PC-3 (cell line): Measurements from ENCODE around the gene PDXK. TPM values are rescaled to one million over a fixed set of nuclear protein-coding genes. Genes with fewer than 3 reads are reported as not detected.

Source experiments
- ATAC-seq: fragments of 200-7000 bp; cut with Tn5 transposase; 2 replicates; pipeline ENCODE4 v1.9.1; 2020; ENCODE audit warnings: mild to moderate bottlenecking, moderate library complexity
- BruUV-seq: library from RNA; stranded (reverse); fragments of 400-500 nt; replicated peaks from 2 replicates; lab custom pipeline; 2021; lab: Mats Ljungman, UMichigan
- CTCF ChIA-PET: fragments of 300-600 bp; sonication (Branson Sonifier 250); formaldehyde crosslinking; loops from one replicate; lab custom pipeline; 2022; ENCODE audit warnings: antibody characterized with exemption; lab: Charles Lee
- POLR2A ChIA-PET: fragments of 300-600 bp; sonication (Branson Sonifier 250); formaldehyde crosslinking; loops from one replicate; lab custom pipeline; 2022; ENCODE audit warnings: antibody characterized with exemption; ENCODE audit not compliant: unreplicated experiment; lab: Charles Lee
- DNase-seq: peaks from one replicate; pipeline ENCODE4 v3.0.0-alpha.2; 2015
- H2AFZ ChIP-seq: fragments of 300-600 bp; sonication (generic); 2 replicates; pipeline ENCODE4 v1.6.0; 2016; ENCODE audit warnings: antibody characterized with exemption, low read length
- H3F3A ChIP-seq: fragments of 300-600 bp; sonication (generic); one replicate; pipeline ENCODE4 v1.6.0; 2017; ENCODE audit warnings: antibody characterized with exemption, low read length, control low read depth, mild to moderate bottlenecking; ENCODE audit not compliant: unreplicated experiment
- H3K27ac ChIP-seq: fragments of 300-600 bp; sonication (generic); 2 replicates; pipeline ENCODE4 v1.5.1; 2016; ENCODE audit warnings: mild to moderate bottlenecking, low read length
- H3K27me3 ChIP-seq: fragments of 300-600 bp; sonication (generic); 2 replicates; pipeline ENCODE4 v1.6.1; 2016; ENCODE audit warnings: low read length, mixed read lengths
- H3K36me3 ChIP-seq: fragments of 300-600 bp; sonication (generic); 2 replicates; pipeline ENCODE4 v1.6.1; 2016; ENCODE audit warnings: low read depth, mixed run types, low read length, mixed read lengths
- H3K4me1 ChIP-seq: fragments of 300-600 bp; sonication (generic); 2 replicates; pipeline ENCODE4 v1.5.1; 2016; ENCODE audit warnings: low read length; ENCODE audit not compliant: insufficient read depth
- H3K4me2 ChIP-seq: fragments of 300-600 bp; sonication (generic); 2 replicates; pipeline ENCODE4 v1.6.0; 2016; ENCODE audit warnings: low read length
- H3K4me3 ChIP-seq: fragments of 300-600 bp; sonication (generic); 2 replicates; pipeline ENCODE4 v1.5.1; 2016; ENCODE audit warnings: mild to moderate bottlenecking, low read length, mixed read lengths
- H3K79me2 ChIP-seq: fragments of 300-600 bp; sonication (generic); 2 replicates; pipeline ENCODE4 v1.6.1; 2017; ENCODE audit warnings: low read length, mixed read lengths
- H3K9ac ChIP-seq: fragments of 300-600 bp; sonication (generic); 2 replicates; pipeline ENCODE4 v1.6.0; 2016; ENCODE audit warnings: mild to moderate bottlenecking, low read length
- H3K9me2 ChIP-seq: fragments of 300-600 bp; sonication (generic); replicated peaks from 2 replicates; pipeline ENCODE4 v1.6.1; 2016; ENCODE audit warnings: mixed run types, low read length, mixed read lengths
- H3K9me3 ChIP-seq: fragments of 300-600 bp; sonication (generic); 2 replicates; pipeline ENCODE4 v1.6.1; 2016; ENCODE audit warnings: low read length, mixed read lengths
- H4K20me1 ChIP-seq: fragments of 300-600 bp; sonication (generic); 2 replicates; pipeline ENCODE4 v1.6.1; 2016; ENCODE audit warnings: low read length, mixed read lengths
- CTCF ChIP-seq: fragments of 300-600 bp; sonication (generic); conservative IDR thresholded peaks from 2 replicates; pipeline ENCODE4 v1.5.1; 2017; ENCODE audit warnings: antibody characterized with exemption, low read depth, mild to moderate bottlenecking, low read length
- EZH2 ChIP-seq: fragments of 300-600 bp; sonication (generic); IDR thresholded peaks from one replicate; pipeline ENCODE4 v1.6.1; 2017; ENCODE audit warnings: antibody characterized with exemption, mild to moderate bottlenecking, low read length; ENCODE audit not compliant: unreplicated experiment
- EZH2phosphoT487 ChIP-seq: fragments of 300-600 bp; sonication (generic); IDR thresholded peaks from 2 replicates; pipeline ENCODE4 v1.6.1; 2018; ENCODE audit warnings: mild to moderate bottlenecking, antibody characterized with exemption, low read length, borderline replicate concordance
- intact Hi-C: fragments of 100-400 bp; cut with micrococcal nuclease; formaldehyde crosslinking; loops from 2 replicates; pipeline ENCODE4 v1.9.0; 2023
- total RNA-seq: library from RNA; depleted of rRNA; stranded (reverse); fragments of >200 nt; gene quantifications from 2 replicates; pipeline ENCODE4 v1.2.3, GENCODE V29; 2014

PDXK gene
- total RNA-seq, 1 experiment from 2014 or later: 464 TPM

- no peak for TF ChIP-seq CTCF
- TF ChIP-seq EZH2phosphoT487: no peak
- no peak for TF ChIP-seq EZH2
- Histone ChIP-seq H3K4me3 (no peak overlapping the region), H3K79me2 (no peaks in the 10 kb centered on the region), H3K9ac (no peak overlapping the region), H3K4me2 (no peak overlapping the region), H3K36me3 (no peaks in the 10 kb centered on the region), H2AFZ (no peak overlapping the region), H3K9me3 (no peaks in the 10 kb centered on the region), H4K20me1 (no peaks in the 10 kb centered on the region), H3K9me2 (no peaks in the 10 kb centered on the region), H3K4me1 (peaks cover 5% of the 10 kb centered on the region; the same call in 1 of the 2 replicates), H3F3A (no peaks in the 10 kb centered on the region), H3K27me3 (no peaks in the 10 kb centered on the region), H3K27ac (no peak overlapping the region)
- no TSS peak for BruUV-seq
- ChIA-PET POLR2A (no interaction called here), CTCF (no interaction called here)
- intact Hi-C loops: no loop called here
- no peak for ATAC-seq
- DNase-seq: no peak
These were observed 16.8 kb upstream of the PDXK start for GRCh38 chr21:43701936-43702784.

GRCh38 chr21:43702785-43703034 is 16.2 kb upstream of the PDXK start:
- no TSS peak for BruUV-seq
- Histone ChIP-seq H3K9me3 (no peaks in the 10 kb centered on the region), H3K9me2 (no peaks in the 10 kb centered on the region), H3K4me1 (peaks cover 5% of the 10 kb centered on the region; the same call in 1 of the 2 replicates), H3K4me2 (no peak overlapping the region), H4K20me1 (no peaks in the 10 kb centered on the region), H3K9ac (no peak overlapping the region), H3K4me3 (no peak overlapping the region), H3K36me3 (no peaks in the 10 kb centered on the region), H2AFZ (no peak overlapping the region), H3K79me2 (no peaks in the 10 kb centered on the region), H3K27me3 (no peaks in the 10 kb centered on the region), H3K27ac (no peak overlapping the region), H3F3A (no peaks in the 10 kb centered on the region)
- DNase-seq: no peak
- intact Hi-C loops: no loop called here
- POLR2A ChIA-PET: no interaction called here
- CTCF ChIA-PET: interaction anchor here (0.7 kb wide), 1 partner anchor 109 kb away, joined by 3 read pairs; no protein-coding TSS in a partner anchor
- TF ChIP-seq EZH2 (no peak), EZH2phosphoT487 (no peak), CTCF (no peak)
- no peak for ATAC-seq
